ENCODE measurements around the gene JAML. TPM values are rescaled to one million over a fixed set of nuclear protein-coding genes. Genes with fewer than 3 reads are reported as not detected.

The JAML gene
- total and polyA plus RNA-seq, 2 donors (not counting 1 experiment from before 2014, with no cell fraction given) = not detected

DNA sequence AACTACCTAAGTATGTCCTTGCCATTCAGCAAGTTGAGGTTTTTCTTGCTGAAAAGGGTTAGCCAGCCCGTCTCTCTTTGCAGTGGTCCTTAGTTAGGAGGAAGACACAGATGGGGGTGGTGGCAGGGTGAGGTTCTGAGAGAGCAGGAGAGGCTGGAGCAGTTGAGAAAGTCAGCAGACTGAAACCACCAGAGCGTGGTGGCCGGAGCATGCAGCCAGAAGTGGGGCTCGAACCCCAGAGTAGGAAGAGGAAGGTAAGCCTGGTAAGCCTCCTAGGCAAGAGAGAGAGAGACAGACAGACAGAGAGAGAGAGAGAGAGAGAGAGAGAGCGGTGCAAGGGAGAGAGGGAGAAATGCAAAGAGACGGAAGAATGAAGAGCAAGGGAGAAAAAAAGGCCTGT lies 63.0 kb downstream of the JAML start:
- Histone ChIP-seq H3K27ac (ENCODE audit: insufficient read depth, low read length) (no peak overlapping the region), H3K4me2 (ENCODE audit: extremely low read depth, insufficient read depth, low read length) (no peak overlapping the region), H3K9ac (ENCODE audit: insufficient read depth, low read length) (no peak overlapping the region), H2AFZ (ENCODE audit: low read length) (no peak overlapping the region), H3K9me3 (ENCODE audit: control insufficient read depth, insufficient read depth, low read depth, low read length) (no peaks in the 10 kb centered on the region), H3K79me2 (ENCODE audit: control insufficient read depth, insufficient read depth, low read length) (no peaks in the 10 kb centered on the region), H4K20me1 (ENCODE audit: control insufficient read depth, extremely low read depth, insufficient read depth, low read length) (no peaks in the 10 kb centered on the region), H3K4me3 (replicated peaks in 1 of 4; ENCODE audit: control extremely low read depth in 1 of 4, insufficient read depth in 1 of 4, low read depth in 3 of 4, low read length in 4 of 4) (no peak overlapping the region), H3K27me3 (ENCODE audit: control insufficient read depth, insufficient read depth, low read length) (peaks cover 19% of the 10 kb centered on the region), H3K36me3 (ENCODE audit: control insufficient read depth, insufficient read depth, low read length) (no peaks in the 10 kb centered on the region), H3K4me1 (ENCODE audit: control insufficient read depth, extremely low read depth, insufficient read depth, low read length) (no peaks in the 10 kb centered on the region)
- DNase-seq (ENCODE audit: low read depth in 2 of 2) = no peak
- TF ChIP-seq, protein P1, sequence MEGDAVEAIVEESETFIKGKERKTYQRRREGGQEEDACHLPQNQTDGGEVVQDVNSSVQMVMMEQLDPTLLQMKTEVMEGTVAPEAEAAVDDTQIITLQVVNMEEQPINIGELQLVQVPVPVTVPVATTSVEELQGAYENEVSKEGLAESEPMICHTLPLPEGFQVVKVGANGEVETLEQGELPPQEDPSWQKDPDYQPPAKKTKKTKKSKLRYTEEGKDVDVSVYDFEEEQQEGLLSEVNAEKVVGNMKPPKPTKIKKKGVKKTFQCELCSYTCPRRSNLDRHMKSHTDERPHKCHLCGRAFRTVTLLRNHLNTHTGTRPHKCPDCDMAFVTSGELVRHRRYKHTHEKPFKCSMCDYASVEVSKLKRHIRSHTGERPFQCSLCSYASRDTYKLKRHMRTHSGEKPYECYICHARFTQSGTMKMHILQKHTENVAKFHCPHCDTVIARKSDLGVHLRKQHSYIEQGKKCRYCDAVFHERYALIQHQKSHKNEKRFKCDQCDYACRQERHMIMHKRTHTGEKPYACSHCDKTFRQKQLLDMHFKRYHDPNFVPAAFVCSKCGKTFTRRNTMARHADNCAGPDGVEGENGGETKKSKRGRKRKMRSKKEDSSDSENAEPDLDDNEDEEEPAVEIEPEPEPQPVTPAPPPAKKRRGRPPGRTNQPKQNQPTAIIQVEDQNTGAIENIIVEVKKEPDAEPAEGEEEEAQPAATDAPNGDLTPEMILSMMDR (conservative IDR thresholded peaks at IDR 0.05 in 1 of 2, IDR thresholded peaks at IDR 0.05 in 1 of 2; ENCODE audit: low read depth in 1 of 2, low read length in 2 of 2) = no peak
- TF ChIP-seq EZH2 (IDR thresholded peaks at IDR 0.05; ENCODE audit: low read length, missing control alignments) = no peak

DNA sequence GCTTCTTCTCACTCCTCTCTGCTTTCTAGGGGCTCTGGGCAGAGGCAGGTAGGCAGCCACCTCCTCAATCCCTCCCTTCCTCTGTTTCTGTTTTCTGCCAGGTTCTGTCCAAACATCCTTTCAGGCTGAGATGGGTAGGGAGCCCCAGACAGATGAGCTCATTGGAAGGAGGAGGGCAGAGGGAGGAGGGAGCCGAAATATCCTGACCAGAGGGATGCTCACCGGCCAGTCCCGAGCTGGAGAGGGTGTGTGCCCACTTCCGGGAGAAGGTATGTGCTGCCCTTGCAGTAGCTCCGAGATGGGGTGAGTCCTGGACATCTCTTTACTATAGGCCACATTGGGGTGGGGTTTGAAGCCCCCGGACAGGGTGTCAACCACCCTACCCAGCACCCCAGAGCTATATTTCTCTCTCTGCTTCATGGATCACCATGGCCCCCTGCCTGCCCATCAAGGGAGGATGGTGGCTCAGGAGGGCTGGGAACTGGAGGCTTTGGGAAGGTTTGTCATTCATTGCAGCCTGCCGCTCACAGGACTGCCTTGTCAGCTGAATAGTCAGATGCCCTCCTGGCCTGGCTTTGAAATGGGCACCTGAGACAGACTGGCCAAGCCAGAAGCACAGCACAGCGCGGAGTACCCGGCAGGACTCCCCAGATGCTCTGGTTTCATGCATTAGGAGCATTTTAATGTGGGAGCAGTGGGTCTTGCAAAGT lies 67.5 kb downstream of the JAML start:
- TF ChIP-seq, protein P1 (conservative IDR thresholded peaks at IDR 0.05 in 1 of 2, IDR thresholded peaks at IDR 0.05 in 1 of 2; ENCODE audit: low read depth in 1 of 2, low read length in 2 of 2) = no peak
- TF ChIP-seq EZH2 (IDR thresholded peaks at IDR 0.05; ENCODE audit: low read length, missing control alignments) = no peak
- Histone ChIP-seq H3K4me3 (replicated peaks in 1 of 4; ENCODE audit: control extremely low read depth in 1 of 4, insufficient read depth in 1 of 4, low read depth in 3 of 4, low read length in 4 of 4) (no peak overlapping the region), H3K79me2 (ENCODE audit: control insufficient read depth, insufficient read depth, low read length) (no peaks in the 10 kb centered on the region), H3K4me1 (ENCODE audit: control insufficient read depth, extremely low read depth, insufficient read depth, low read length) (no peaks in the 10 kb centered on the region), H3K36me3 (ENCODE audit: control insufficient read depth, insufficient read depth, low read length) (no peaks in the 10 kb centered on the region), H4K20me1 (ENCODE audit: control insufficient read depth, extremely low read depth, insufficient read depth, low read length) (no peaks in the 10 kb centered on the region), H3K4me2 (ENCODE audit: extremely low read depth, insufficient read depth, low read length) (no peak overlapping the region), H3K27me3 (ENCODE audit: control insufficient read depth, insufficient read depth, low read length) (peaks cover 51% of the 10 kb centered on the region), H3K9ac (ENCODE audit: insufficient read depth, low read length) (no peak overlapping the region), H2AFZ (ENCODE audit: low read length) (no peak overlapping the region), H3K9me3 (ENCODE audit: control insufficient read depth, insufficient read depth, low read depth, low read length) (no peaks in the 10 kb centered on the region), H3K27ac (ENCODE audit: insufficient read depth, low read length) (no peak overlapping the region)
- DNase-seq (ENCODE audit: low read depth in 2 of 2) = no peak

DNA sequence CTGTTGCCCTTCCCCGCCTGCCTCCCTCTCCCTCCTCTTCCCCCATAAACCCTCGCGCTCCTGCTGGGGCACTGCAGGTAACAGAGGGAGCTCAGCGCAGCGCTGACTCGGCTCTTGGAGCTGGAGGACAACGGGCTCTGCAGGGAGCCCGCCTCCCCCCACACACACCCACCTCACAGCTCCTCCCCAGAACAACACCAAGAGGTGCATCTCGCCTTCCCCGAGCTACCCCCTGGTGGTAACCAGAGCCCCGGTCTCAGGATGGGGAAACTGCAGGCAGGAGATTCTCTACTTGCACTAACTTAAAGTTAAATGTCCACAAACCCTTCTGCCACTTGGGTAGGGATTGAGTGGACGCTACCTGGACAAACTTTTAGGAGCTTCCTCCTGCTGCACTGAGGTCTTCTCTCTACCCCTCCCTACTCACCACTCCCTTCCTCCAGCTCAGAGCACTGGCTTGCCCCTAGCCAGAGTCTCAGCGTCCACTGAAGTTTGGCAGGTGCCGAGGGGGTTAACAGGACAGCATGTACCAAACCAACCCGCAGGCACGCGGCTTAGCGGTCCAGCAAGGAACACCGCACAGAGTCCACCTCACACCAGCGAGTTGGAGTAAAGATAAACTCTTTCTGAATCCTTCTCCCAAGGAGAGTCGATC lies 68.2 kb downstream of the JAML start:
- no peak overlapping the region for H3K4me3 ChIP-seq (replicated peaks in 1 of 4; ENCODE audit: control extremely low read depth in 1 of 4, insufficient read depth in 1 of 4, low read depth in 3 of 4, low read length in 4 of 4)
- no peak for DNase-seq (ENCODE audit: low read depth in 2 of 2)
- no peaks in the 10 kb centered on the region for H3K9me3 ChIP-seq (ENCODE audit: control insufficient read depth, insufficient read depth, low read depth, low read length)
- H3K27me3 ChIP-seq (ENCODE audit: control insufficient read depth, insufficient read depth, low read length) = peaks cover 58% of the 10 kb centered on the region
- no peak overlapping the region for H3K9ac ChIP-seq (ENCODE audit: insufficient read depth, low read length)
- H3K27ac ChIP-seq (ENCODE audit: insufficient read depth, low read length) = no peak overlapping the region
- TF ChIP-seq, protein P1 (conservative IDR thresholded peaks at IDR 0.05 in 1 of 2, IDR thresholded peaks at IDR 0.05 in 1 of 2; ENCODE audit: low read depth in 1 of 2, low read length in 2 of 2) = no peak
- peak; percentile 25 for TF ChIP-seq EZH2 (IDR thresholded peaks at IDR 0.05; ENCODE audit: low read length, missing control alignments)
- H3K79me2 ChIP-seq (ENCODE audit: control insufficient read depth, insufficient read depth, low read length) = no peaks in the 10 kb centered on the region
- no peaks in the 10 kb centered on the region for H4K20me1 ChIP-seq (ENCODE audit: control insufficient read depth, extremely low read depth, insufficient read depth, low read length)
- H3K4me1 ChIP-seq (ENCODE audit: control insufficient read depth, extremely low read depth, insufficient read depth, low read length) = no peaks in the 10 kb centered on the region
- H3K4me2 ChIP-seq (ENCODE audit: extremely low read depth, insufficient read depth, low read length) = no peak overlapping the region
- no peak overlapping the region for H2AFZ ChIP-seq (ENCODE audit: low read length)
- H3K36me3 ChIP-seq (ENCODE audit: control insufficient read depth, insufficient read depth, low read length) = no peaks in the 10 kb centered on the region

Measured in fibroblast of lung (primary cell).